ENCODE measurements around the gene JAZF1.

DNA sequence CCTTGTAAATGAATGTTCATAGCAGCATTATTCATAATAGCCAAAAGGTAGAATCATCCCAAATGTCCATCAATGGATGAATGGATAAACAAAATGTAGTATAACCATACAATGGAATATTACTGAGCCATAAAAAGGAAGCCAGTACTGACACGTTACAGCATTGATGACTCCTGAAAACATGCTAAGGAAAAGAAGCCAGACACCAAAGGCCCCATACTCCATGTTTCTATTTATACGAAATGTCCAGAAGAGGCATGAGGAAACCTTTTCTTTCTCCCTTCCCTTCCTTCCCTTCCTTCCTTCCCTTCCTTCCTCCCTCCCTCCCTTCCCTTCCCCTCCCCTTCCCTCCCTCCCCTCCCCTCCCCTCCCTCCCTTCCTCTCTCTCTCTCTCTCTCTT, 131.9 kb downstream of the JAZF1 start:
- TF ChIP-seq, protein P1, sequence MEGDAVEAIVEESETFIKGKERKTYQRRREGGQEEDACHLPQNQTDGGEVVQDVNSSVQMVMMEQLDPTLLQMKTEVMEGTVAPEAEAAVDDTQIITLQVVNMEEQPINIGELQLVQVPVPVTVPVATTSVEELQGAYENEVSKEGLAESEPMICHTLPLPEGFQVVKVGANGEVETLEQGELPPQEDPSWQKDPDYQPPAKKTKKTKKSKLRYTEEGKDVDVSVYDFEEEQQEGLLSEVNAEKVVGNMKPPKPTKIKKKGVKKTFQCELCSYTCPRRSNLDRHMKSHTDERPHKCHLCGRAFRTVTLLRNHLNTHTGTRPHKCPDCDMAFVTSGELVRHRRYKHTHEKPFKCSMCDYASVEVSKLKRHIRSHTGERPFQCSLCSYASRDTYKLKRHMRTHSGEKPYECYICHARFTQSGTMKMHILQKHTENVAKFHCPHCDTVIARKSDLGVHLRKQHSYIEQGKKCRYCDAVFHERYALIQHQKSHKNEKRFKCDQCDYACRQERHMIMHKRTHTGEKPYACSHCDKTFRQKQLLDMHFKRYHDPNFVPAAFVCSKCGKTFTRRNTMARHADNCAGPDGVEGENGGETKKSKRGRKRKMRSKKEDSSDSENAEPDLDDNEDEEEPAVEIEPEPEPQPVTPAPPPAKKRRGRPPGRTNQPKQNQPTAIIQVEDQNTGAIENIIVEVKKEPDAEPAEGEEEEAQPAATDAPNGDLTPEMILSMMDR (IDR thresholded peaks at IDR 0.05; ENCODE audit: low read depth, low read length, poor library complexity, severe bottlenecking) = no peak
- TF ChIP-seq EZH2phosphoT487 (IDR thresholded peaks at IDR 0.05; ENCODE audit: borderline replicate concordance, low read length) = no peak

All from DOHH2 (cell line).